Measurements from ENCODE around the gene DNAJA1. TPM values are rescaled to one million over a fixed set of nuclear protein-coding genes. Genes with fewer than 3 reads are reported as not detected.

DNAJA1 gene
- total RNA-seq, 1 experiment from 2014 or later = 117 TPM

DNA sequence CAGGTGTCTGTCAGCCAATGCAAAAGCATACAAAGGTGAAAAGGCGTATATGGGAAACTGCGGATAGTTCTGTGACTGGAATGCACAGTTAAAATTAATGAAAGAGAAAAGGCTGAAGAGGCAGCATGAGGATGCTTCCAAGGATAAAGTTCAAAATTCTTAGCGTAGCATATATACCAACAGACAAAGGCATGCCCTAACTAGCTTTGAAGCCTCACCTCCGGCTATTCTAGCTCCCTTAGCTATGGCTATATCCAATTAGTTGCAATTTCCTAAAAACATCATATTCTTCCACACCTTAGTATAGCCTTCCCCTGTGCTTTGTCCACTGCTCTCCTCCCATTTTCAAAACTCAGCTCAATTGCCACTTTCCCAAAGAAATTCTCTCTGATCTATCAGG lies 1.4 kb upstream of the DNAJA1 start:
- Histone ChIP-seq H4K20me1 (ENCODE audit: insufficient read depth) (peaks cover 28% of the 10 kb centered on the region), H3K4me1 (ENCODE audit: control insufficient read depth in 1 of 2, insufficient read depth in 2 of 2, low read length in 2 of 2) (peaks cover 9 to 24% of the 10 kb centered on the region in 2 experiments), H3K36me3 (ENCODE audit: control insufficient read depth in 1 of 2, insufficient read depth in 2 of 2, low read length in 2 of 2) (peaks cover 27 to 31% of the 10 kb centered on the region in 2 experiments; a peak in 3 of 4 replicates), H3K9me2 (ENCODE audit: insufficient read depth) (no peaks in the 10 kb centered on the region), H3K9ac (ENCODE audit: low read length) (peak overlapping the region; percentile 98), H3K27me3 (ENCODE audit: insufficient read depth, low read length) (no peaks in the 10 kb centered on the region), H3K27ac (ENCODE audit: low read depth, low read length) (peak overlapping the region; percentile 94), H3K9me3 (ENCODE audit: control insufficient read depth in 1 of 2, insufficient read depth in 1 of 2, low read depth in 1 of 2, low read length in 2 of 2) (no peaks in the 10 kb centered on the region), H2AFZ (ENCODE audit: low read depth, low read length, poor library complexity, severe bottlenecking) (no peak overlapping the region), H3K79me2 (ENCODE audit: insufficient read depth, low read length) (peaks cover 97% of the 10 kb centered on the region), H3K4me2 (ENCODE audit: low read length) (peak overlapping the region; percentile 94), H3K4me3 (replicated peaks in 1 of 2; ENCODE audit: low read depth in 1 of 2, low read length in 2 of 2) (peak overlapping the region; percentile 93 to 95)
- CTCF ChIA-PET = no interaction called here
- BruUV-seq (replicated peaks) = no TSS peak
- intact Hi-C loops (cut with micrococcal nuclease) = no loop called here
- no peak for DNase-seq (ENCODE audit: low read depth, low spot score)
- ATAC-seq = no peak
- no peak for TF ChIP-seq RAD21 (IDR thresholded peaks at IDR 0.05; ENCODE audit: low read depth)
- RAD21 ChIA-PET (ENCODE audit: low non-redundant PET in 1 of 2, low total read pairs in 2 of 2, uncharacterized antibody in 2 of 2, unreplicated experiment in 2 of 2) = no interaction called here
- POLR2A ChIA-PET = interaction anchor here (0.7 to 3.8 kb wide), 4 partner anchors 10 to 1426 kb away, joined by 3 to 58 read pairs (median 4); no protein-coding TSS in a partner anchor

DNA sequence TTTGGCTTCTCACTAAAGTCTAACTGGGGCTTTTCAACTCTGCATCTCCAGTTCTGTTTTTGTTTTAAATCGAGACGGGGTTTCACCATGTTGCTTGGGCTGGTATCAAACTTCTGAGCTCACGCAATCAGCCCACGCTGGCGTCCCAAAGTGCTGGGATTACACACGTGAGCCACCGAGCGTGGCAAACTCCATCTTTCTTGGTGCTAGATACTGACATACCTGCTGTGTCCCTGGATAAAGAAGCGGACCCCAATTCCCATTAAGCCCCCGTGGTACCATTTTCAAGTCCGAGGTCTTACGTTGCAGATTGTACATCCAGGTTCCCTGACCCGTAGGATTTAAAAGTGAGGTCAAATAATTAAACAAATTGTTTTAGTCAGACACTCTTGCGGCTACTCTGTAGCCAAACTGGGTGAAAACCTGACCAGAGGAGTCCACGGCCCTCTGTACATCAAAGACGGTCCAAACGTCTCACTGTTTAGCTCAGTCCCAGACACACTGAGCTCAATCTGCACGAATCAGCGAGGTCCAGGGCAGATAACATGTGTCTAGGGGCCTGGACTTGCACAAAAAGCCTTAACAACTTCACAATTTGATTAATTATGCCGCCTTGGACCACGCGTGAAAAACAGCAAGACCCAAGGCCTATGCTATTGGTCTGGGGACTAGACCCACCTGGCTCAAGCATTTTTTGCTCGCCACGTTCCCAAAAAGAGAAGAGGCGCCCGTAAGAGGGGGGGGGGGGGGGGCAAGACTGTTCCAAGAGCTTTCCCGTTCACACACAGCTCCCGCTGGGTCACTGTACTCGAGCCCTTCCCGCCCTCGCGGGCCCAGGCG lies 727 bp upstream of the DNAJA1 start:
- RAD21 ChIA-PET (ENCODE audit: low non-redundant PET in 1 of 2, low total read pairs in 2 of 2, uncharacterized antibody in 2 of 2, unreplicated experiment in 2 of 2) = no interaction called here
- Histone ChIP-seq H3K4me3 (replicated peaks in 1 of 2; ENCODE audit: low read depth in 1 of 2, low read length in 2 of 2) (peak overlapping the region; percentile 93 to 95), H3K4me1 (ENCODE audit: control insufficient read depth in 1 of 2, insufficient read depth in 2 of 2, low read length in 2 of 2) (peaks cover 9 to 24% of the 10 kb centered on the region in 2 experiments), H3K9ac (ENCODE audit: low read length) (peak overlapping the region; percentile 98), H3K36me3 (ENCODE audit: control insufficient read depth in 1 of 2, insufficient read depth in 2 of 2, low read length in 2 of 2) (peaks cover 32 to 38% of the 10 kb centered on the region in 2 experiments), H4K20me1 (ENCODE audit: insufficient read depth) (peaks cover 30% of the 10 kb centered on the region; the same call in 1 of the 2 replicates), H3K79me2 (ENCODE audit: insufficient read depth, low read length) (peaks cover 97% of the 10 kb centered on the region), H2AFZ (ENCODE audit: low read depth, low read length, poor library complexity, severe bottlenecking) (no peak overlapping the region), H3K9me3 (ENCODE audit: control insufficient read depth in 1 of 2, insufficient read depth in 1 of 2, low read depth in 1 of 2, low read length in 2 of 2) (no peaks in the 10 kb centered on the region), H3K27me3 (ENCODE audit: insufficient read depth, low read length) (no peaks in the 10 kb centered on the region), H3K9me2 (ENCODE audit: insufficient read depth) (no peaks in the 10 kb centered on the region), H3K27ac (ENCODE audit: low read depth, low read length) (peak overlapping the region; percentile 94), H3K4me2 (ENCODE audit: low read length) (peak overlapping the region; percentile 94)
- CTCF ChIA-PET = interaction anchor here (1.0 to 1.8 kb wide), 2 partner anchors 443 to 445 kb away, joined by 3 to 5 read pairs; no protein-coding TSS in a partner anchor
- peak; percentile 12 for DNase-seq (ENCODE audit: low read depth, low spot score)
- POLR2A ChIA-PET = interaction anchor here (0.7 to 3.8 kb wide), 36 partner anchors 10 to 1427 kb away, joined by 3 to 58 read pairs (median 4); partner anchors contain the start of genes APTX, BAG1, CHMP5 and NFX1
- TF ChIP-seq, protein P1, sequence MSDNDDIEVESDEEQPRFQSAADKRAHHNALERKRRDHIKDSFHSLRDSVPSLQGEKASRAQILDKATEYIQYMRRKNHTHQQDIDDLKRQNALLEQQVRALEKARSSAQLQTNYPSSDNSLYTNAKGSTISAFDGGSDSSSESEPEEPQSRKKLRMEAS (IDR thresholded peaks at IDR 0.05) = peak; percentile 18; the same call in 1 of the 2 replicates
- TF ChIP-seq, protein P2, sequence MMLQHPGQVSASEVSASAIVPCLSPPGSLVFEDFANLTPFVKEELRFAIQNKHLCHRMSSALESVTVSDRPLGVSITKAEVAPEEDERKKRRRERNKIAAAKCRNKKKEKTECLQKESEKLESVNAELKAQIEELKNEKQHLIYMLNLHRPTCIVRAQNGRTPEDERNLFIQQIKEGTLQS (IDR thresholded peaks at IDR 0.05) = no peak
- no peak for TF ChIP-seq EZH2phosphoT487 (IDR thresholded peaks at IDR 0.05; ENCODE audit: borderline replicate concordance)
- TSS peak; percentile 53 for BruUV-seq (replicated peaks)
- intact Hi-C loops (cut with micrococcal nuclease) = no loop called here
- ATAC-seq = peak; percentile 63
